ENCODE results near the gene ERG. TPM values are rescaled to one million over a fixed set of nuclear protein-coding genes. Genes with fewer than 3 reads are reported as not detected.

The ERG gene
- total and polyA plus RNA-seq, 9 of the 15 experiments (the other 6 are each of a cell fraction or from before 2014, with no cell fraction given): 0.06 TPM; not detected in 8

- DNase-seq (ENCODE audit: extremely low read depth in 1 of 4, low spot score in 3 of 4) (no peak), ATAC-seq (no peak), FAIRE-seq (no peak)
- Histone ChIP-seq H4K20me1 (replicated peaks; ENCODE audit: control insufficient read depth, insufficient read depth, low read length) (no peaks in the 10 kb centered on the region), H2AFZ (ENCODE audit: low read depth, low read length) (no peak overlapping the region), H3K4me2 (ENCODE audit: insufficient read depth, low read length) (no peak overlapping the region), H3K36me3 (ENCODE audit: control insufficient read depth, insufficient read depth, low read length) (no peaks in the 10 kb centered on the region), H3K4me3 (no peak overlapping the region), H3K79me2 (ENCODE audit: control insufficient read depth, insufficient read depth, low read length) (no peaks in the 10 kb centered on the region), H3K9ac (ENCODE audit: insufficient read depth in 1 of 2, low read depth in 2 of 2, low read length in 2 of 2) (no peak overlapping the region), H3K9me3 (replicated peaks; ENCODE audit: control insufficient read depth, insufficient read depth, low read depth, low read length) (no peaks in the 10 kb centered on the region), H3K27me3 (ENCODE audit: control insufficient read depth in 2 of 2, insufficient read depth in 2 of 2, low read length in 2 of 2) (peaks cover 4 to 6% of the 10 kb centered on the region in 2 experiments; a peak in 2 of 5 replicates), H3K4me1 (replicated peaks in 1 of 2; ENCODE audit: control insufficient read depth in 2 of 2, insufficient read depth in 2 of 2, low read length in 2 of 2) (no peaks in the 10 kb centered on the region), H3K27ac (ENCODE audit: extremely low read depth, low read depth, low read length) (no peak overlapping the region), H3K9me1 (ENCODE audit: control insufficient read depth, insufficient read depth, low read length) (no peaks in the 10 kb centered on the region)
- TF ChIP-seq CHD1 (IDR thresholded peaks at IDR 0.05; ENCODE audit: low read length): no peak
- no peak for TF ChIP-seq GTF2B (IDR thresholded peaks at IDR 0.05; ENCODE audit: extremely low read depth, insufficient read length)
- no peak for TF ChIP-seq ADNP (tag; IDR thresholded peaks at IDR 0.05)
- TF ChIP-seq SP1 (CRISPR knock-in tag; IDR thresholded peaks at IDR 0.05): no peak
- no peak for TF ChIP-seq CTBP1 (IDR thresholded peaks at IDR 0.05; ENCODE audit: borderline replicate concordance)
- no peak for TF ChIP-seq HDAC1 (IDR thresholded peaks at IDR 0.05)
- TF ChIP-seq ATF7 (IDR thresholded peaks at IDR 0.05): no peak
- TF ChIP-seq CSDE1 (IDR thresholded peaks at IDR 0.05): no peak
- no peak for TF ChIP-seq CHD2 (IDR thresholded peaks at IDR 0.05; ENCODE audit: low read depth, low read length)
- TF ChIP-seq NR4A1 (CRISPR knock-in tag; IDR thresholded peaks at IDR 0.05): no peak
- TF ChIP-seq NR4A1 (tag; IDR thresholded peaks at IDR 0.05): no peak
- TF ChIP-seq TCF3 (CRISPR knock-in tag; IDR thresholded peaks at IDR 0.05): no peak
- TF ChIP-seq TFAP4 (CRISPR knock-in tag; IDR thresholded peaks at IDR 0.05; ENCODE audit: borderline replicate concordance): no peak
- no peak for TF ChIP-seq ZNF277 (CRISPR knock-in tag; IDR thresholded peaks at IDR 0.05; ENCODE audit: borderline replicate concordance)
- TF ChIP-seq RAD21 (CRISPR knock-in tag; conservative IDR thresholded peaks at IDR 0.05 in 1 of 2, IDR thresholded peaks at IDR 0.05 in 1 of 2): no peak
- TF ChIP-seq ETS2 (tag; IDR thresholded peaks at IDR 0.05; ENCODE audit: borderline replicate concordance, poor library complexity, severe bottlenecking): no peak
- intact Hi-C loops (cut with micrococcal nuclease) (no loop called here), in situ Hi-C loops (cut with MboI) (no loop called here)
- 2% methylated on average over 6 of the region's 6 CpGs for WGBS (ENCODE audit: insufficient coverage, low coverage, missing lambda C conversion rate)
- no TSS peak for BruUV-seq (replicated peaks)
- CTCF ChIA-PET (ENCODE audit: low intra/inter-chr PET ratio): no interaction called here
- POLR2A ChIA-PET: interaction anchor here (0.9 kb wide), 1 partner anchor 10 kb away, joined by 5 read pairs; no protein-coding TSS in a partner anchor
Observed at GRCh38 chr21:38395581-38395980, 102.7 kb downstream of the ERG start.
